Neural crest cell (in vitro differentiated cells): ENCODE results near the gene CPAMD8. TPM values are rescaled to one million over a fixed set of nuclear protein-coding genes. Genes with fewer than 3 reads are reported as not detected.

Experiments
- DNase-seq: peaks from one replicate; pipeline ENCODE4 v3.0.0; 2021; ENCODE audit warnings: low read depth, mixed read lengths, low spot score
- H3K27ac Mint-ChIP-seq: one replicate; pipeline ENCODE4 v1.8.0; 2021; ENCODE audit warnings: mild to moderate bottlenecking, mixed read lengths; ENCODE audit not compliant: unreplicated experiment
- H3K27me3 Mint-ChIP-seq: 2 replicates; pipeline ENCODE4 v1.8.0; 2021; ENCODE audit warnings: low read depth, mild to moderate bottlenecking, mixed read lengths
- H3K36me3 Mint-ChIP-seq: 2 replicates; pipeline ENCODE4 v1.8.0; 2021; ENCODE audit warnings: low read depth, mild to moderate bottlenecking, mixed read lengths
- H3K4me1 Mint-ChIP-seq: 2 replicates; pipeline ENCODE4 v1.8.0; 2021; ENCODE audit warnings: mixed read lengths
- H3K4me3 Mint-ChIP-seq: one replicate; pipeline ENCODE4 v1.8.0; 2021; ENCODE audit warnings: mild to moderate bottlenecking, mixed read lengths
- H3K9me3 Mint-ChIP-seq: 2 replicates; pipeline ENCODE4 v1.8.0; 2021; ENCODE audit warnings: mixed read lengths
- total RNA-seq: library from RNA; stranded (reverse); gene quantifications from 2 replicates; pipeline ENCODE4 v1.2.1, GENCODE V29; 2021
- TF ChIP-seq, protein P1 (sequence below): fragments of 200-600 bp; sonication (generic); conservative IDR thresholded peaks from 2 replicates; pipeline ENCODE4 v1.5.0; 2021; ENCODE audit warnings: antibody characterized with exemption, mild to moderate bottlenecking

CPAMD8 gene
- total RNA-seq, 1 donor from 2014 or later, result 14.5 TPM

GRCh38 chr19:16893686-16893989 is 133.0 kb downstream of the CPAMD8 start:
- Mint-ChIP-seq H3K9me3 (no peaks in the 10 kb centered on the region), H3K27ac (no peak overlapping the region), H3K4me3 (no peak overlapping the region), H3K4me1 (peaks cover 8% of the 10 kb centered on the region), H3K27me3 (peaks cover 26% of the 10 kb centered on the region), H3K36me3 (no peaks in the 10 kb centered on the region)
- no peak for DNase-seq
- TF ChIP-seq, protein P1, sequence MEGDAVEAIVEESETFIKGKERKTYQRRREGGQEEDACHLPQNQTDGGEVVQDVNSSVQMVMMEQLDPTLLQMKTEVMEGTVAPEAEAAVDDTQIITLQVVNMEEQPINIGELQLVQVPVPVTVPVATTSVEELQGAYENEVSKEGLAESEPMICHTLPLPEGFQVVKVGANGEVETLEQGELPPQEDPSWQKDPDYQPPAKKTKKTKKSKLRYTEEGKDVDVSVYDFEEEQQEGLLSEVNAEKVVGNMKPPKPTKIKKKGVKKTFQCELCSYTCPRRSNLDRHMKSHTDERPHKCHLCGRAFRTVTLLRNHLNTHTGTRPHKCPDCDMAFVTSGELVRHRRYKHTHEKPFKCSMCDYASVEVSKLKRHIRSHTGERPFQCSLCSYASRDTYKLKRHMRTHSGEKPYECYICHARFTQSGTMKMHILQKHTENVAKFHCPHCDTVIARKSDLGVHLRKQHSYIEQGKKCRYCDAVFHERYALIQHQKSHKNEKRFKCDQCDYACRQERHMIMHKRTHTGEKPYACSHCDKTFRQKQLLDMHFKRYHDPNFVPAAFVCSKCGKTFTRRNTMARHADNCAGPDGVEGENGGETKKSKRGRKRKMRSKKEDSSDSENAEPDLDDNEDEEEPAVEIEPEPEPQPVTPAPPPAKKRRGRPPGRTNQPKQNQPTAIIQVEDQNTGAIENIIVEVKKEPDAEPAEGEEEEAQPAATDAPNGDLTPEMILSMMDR, result no peak

DNA sequence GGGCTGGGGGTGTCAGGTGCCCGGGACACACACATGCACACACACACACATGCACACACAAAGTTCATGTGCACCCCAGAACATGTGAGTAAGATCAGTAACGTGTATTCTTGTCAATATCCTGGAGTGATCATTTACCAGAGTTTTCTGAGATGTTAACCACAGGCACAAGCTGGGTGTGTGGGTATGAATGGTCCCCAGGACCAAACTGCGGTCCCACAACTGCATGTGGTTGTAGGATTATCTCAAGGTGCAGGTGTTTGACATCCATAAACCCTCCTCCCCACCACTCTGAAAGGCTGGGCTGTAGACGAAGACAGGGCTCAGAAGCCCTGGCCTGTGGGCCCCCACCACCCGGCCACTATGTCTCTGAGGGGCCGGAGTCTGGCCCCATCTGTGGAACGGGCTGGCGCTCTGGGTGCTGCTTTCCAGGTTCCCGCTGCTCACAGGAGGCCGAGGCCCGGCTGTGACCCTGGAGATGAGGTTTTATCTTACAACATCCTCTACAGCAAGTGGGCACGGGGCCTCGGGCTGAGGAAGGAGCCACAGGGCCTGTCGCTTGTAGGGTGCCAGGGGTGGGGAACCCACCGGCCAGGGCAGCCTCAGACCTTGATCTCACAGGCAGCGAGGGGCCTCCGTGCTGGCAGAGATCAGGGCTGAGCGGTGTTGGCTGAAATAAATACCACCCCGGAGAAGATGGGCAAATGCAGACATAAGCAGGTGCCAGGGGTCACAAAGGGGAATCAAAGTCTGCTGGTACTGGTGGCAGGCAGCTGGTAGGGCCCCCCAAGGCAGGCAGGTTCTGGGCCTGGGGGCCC is 133.5 kb downstream of the CPAMD8 start:
- TF ChIP-seq, protein P1, result no peak
- Mint-ChIP-seq H3K4me3 (no peak overlapping the region), H3K4me1 (peaks cover 4% of the 10 kb centered on the region), H3K27ac (no peak overlapping the region), H3K9me3 (no peaks in the 10 kb centered on the region), H3K36me3 (no peaks in the 10 kb centered on the region), H3K27me3 (peaks cover 21% of the 10 kb centered on the region)
- DNase-seq, result no peak

- Mint-ChIP-seq H3K27ac (no peak overlapping the region), H3K9me3 (no peaks in the 10 kb centered on the region), H3K4me1 (peaks cover 4% of the 10 kb centered on the region), H3K4me3 (no peak overlapping the region), H3K27me3 (peaks cover 19% of the 10 kb centered on the region), H3K36me3 (no peaks in the 10 kb centered on the region)
- no peak for DNase-seq
- TF ChIP-seq, protein P1, result no peak
Measured at GRCh38 chr19:16892436-16892835, 134.2 kb downstream of the CPAMD8 start.

DNA sequence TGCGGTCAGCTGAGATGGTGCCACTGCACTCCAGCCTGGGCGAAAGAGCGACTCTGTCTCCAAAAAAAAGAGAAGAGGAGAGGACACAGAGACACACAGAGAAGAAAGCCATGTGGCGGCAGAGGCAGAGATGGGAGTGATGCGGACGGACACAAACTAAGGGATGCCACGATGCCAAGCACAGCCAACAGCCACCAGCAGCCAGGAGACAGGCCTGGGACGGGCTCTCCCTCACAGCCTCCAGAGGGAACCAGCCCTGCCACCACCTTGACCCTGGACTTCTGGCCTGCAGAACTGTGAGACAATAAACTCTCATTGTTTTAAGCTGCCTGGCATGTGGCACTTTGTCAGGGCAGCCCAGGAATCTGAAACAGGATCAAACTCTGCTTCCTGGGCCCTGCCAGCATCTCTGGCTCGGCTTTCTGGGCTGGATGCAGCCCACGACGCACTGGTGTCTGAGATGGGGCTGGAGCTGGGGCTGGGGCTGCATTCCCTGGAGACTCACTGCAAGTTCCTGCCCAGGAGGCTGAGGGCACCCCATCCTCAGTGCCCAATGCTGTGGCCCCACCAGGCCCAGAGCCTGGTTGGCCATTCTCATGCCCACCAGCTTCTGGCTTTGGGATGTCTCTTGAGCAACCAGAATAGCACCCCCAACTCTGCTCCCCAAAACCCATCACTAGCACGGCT is 134.8 kb downstream of the CPAMD8 start:
- no peaks in the 10 kb centered on the region for H3K36me3 Mint-ChIP-seq
- H3K9me3 Mint-ChIP-seq, result no peaks in the 10 kb centered on the region
- DNase-seq, result no peak
- peaks cover 4% of the 10 kb centered on the region for H3K4me1 Mint-ChIP-seq
- TF ChIP-seq, protein P1, result no peak
- peaks cover 17% of the 10 kb centered on the region for H3K27me3 Mint-ChIP-seq
- H3K4me3 Mint-ChIP-seq, result no peak overlapping the region
- no peak overlapping the region for H3K27ac Mint-ChIP-seq

DNA sequence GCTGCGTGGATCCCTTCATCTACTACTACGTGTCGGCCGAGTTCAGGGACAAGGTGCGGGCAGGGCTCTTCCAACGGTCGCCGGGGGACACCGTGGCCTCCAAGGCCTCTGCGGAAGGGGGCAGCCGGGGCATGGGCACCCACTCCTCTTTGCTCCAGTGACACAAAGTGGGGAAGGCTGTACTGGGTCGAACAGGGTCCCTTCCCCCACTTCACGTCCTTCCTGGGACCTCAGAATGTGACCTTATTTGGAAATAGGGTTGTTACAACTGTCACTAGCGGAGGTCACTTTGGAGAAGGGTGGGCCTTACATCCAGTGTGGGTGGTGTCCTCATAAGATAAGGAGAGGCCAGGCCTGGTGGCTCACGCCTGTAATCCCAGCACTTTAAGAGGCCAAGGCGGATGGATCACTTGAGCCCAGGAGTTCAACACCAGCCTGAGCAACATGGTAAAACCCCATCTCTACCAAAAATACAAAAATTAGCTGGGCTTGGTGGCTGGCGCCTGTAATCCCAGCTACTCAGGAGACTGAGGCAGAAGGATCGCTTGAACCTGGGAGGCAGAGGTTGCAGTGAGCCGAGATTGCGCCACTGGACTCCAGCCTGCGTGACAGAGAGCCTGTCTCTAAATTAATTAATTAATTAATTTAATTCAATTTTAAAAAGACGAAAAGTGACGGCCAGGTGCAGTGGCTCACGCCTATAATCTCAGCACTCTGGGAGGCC is 136.0 kb downstream of the CPAMD8 start:
- H3K27me3 Mint-ChIP-seq, result peaks cover 10% of the 10 kb centered on the region
- H3K36me3 Mint-ChIP-seq, result no peaks in the 10 kb centered on the region
- DNase-seq, result no peak
- peaks cover 4% of the 10 kb centered on the region for H3K4me1 Mint-ChIP-seq
- no peaks in the 10 kb centered on the region for H3K9me3 Mint-ChIP-seq
- TF ChIP-seq, protein P1, result no peak
- no peak overlapping the region for H3K27ac Mint-ChIP-seq
- H3K4me3 Mint-ChIP-seq, result no peak overlapping the region
